ENCODE results near the gene TMIGD1. TPM values are rescaled to one million over a fixed set of nuclear protein-coding genes. Genes with fewer than 3 reads are reported as not detected.

The TMIGD1 gene
- polyA plus RNA-seq, 1 of the 3 experiments (the other 2 are of a cell fraction) = not detected

GRCh38 chr17:30380643-30381339 is 46.9 kb upstream of the TMIGD1 start:
- Histone ChIP-seq H3K9me3 (no peaks in the 10 kb centered on the region), H3K9me2 (no peaks in the 10 kb centered on the region), H3K27me3 (ENCODE audit: insufficient read depth) (no peaks in the 10 kb centered on the region), H4K20me1 (ENCODE audit: insufficient read depth) (peaks cover 23% of the 10 kb centered on the region; the same call in 1 of the 2 replicates), H3F3A (replicated peaks; ENCODE audit: insufficient read depth) (no peaks in the 10 kb centered on the region), H3K4me1 (ENCODE audit: control insufficient read depth in 1 of 2, insufficient read depth in 2 of 2, low read depth in 1 of 2, low read length in 1 of 2) (peaks cover 5 to 21% of the 10 kb centered on the region in 2 experiments; a peak in 3 of 4 replicates), H3K9ac (peak overlapping the region; percentile 80; the same call in 1 of the 2 replicates), H2AFZ (ENCODE audit: low read depth) (no peak overlapping the region), H3K79me2 (ENCODE audit: insufficient read depth) (peaks cover 59% of the 10 kb centered on the region), H3K36me3 (replicated peaks in 1 of 2; ENCODE audit: control insufficient read depth in 1 of 2, insufficient read depth in 2 of 2, low read length in 1 of 2) (peaks cover 8 to 9% of the 10 kb centered on the region in 2 experiments), H3K27ac (ENCODE audit: low read depth in 2 of 2, low read length in 1 of 2) (no peak overlapping the region), H3K4me2 (peak overlapping the region; percentile 92), H3K4me3 (ENCODE audit: low read depth in 2 of 2, low read length in 1 of 2) (peak overlapping the region; percentile 70 to 95)
- 78% methylated on average over 7 of the region's 7 CpGs for WGBS (ENCODE audit: low lambda C conversion rate)
- POLR2A ChIA-PET = interaction anchor here (0.6 to 1.4 kb wide), 2 partner anchors 14 to 952 kb away, joined by 4 to 6 read pairs; no protein-coding TSS in a partner anchor
- no peak for TF ChIP-seq TCF12 (IDR thresholded peaks at IDR 0.05)
- TF ChIP-seq FOXJ3 (CRISPR knock-in tag; IDR thresholded peaks at IDR 0.05) = no peak
- CTCF ChIA-PET = interaction anchor here (0.7 to 1.6 kb wide), 5 partner anchors 9 to 41 kb away, joined by 3 to 8 read pairs (median 3); no protein-coding TSS in a partner anchor
- DNase-seq = no peak

GRCh38 chr17:30379903-30380381 is 46.1 kb upstream of the TMIGD1 start:
- ChIA-PET CTCF (interaction anchor here (0.7 to 1.6 kb wide), 6 partner anchors 10 to 255 kb away, joined by 3 to 5 read pairs (median 3); no protein-coding TSS in a partner anchor), POLR2A (interaction anchor here (0.5 to 1.4 kb wide), 2 partner anchors 15 to 25 kb away, joined by 4 read pairs; no protein-coding TSS in a partner anchor)
- 16% methylated on average over 5 of the region's 5 CpGs for WGBS (ENCODE audit: low lambda C conversion rate)
- TF ChIP-seq ELF1 (IDR thresholded peaks at IDR 0.05) (no peak), FOXM1 (IDR thresholded peaks at IDR 0.05; ENCODE audit: low read depth) (no peak), RAD21 (IDR thresholded peaks at IDR 0.05; ENCODE audit: low read length) (no peak), JUND (IDR thresholded peaks at IDR 0.05) (no peak), TEAD4 (IDR thresholded peaks at IDR 0.05; ENCODE audit: borderline replicate concordance, insufficient read depth) (no peak), USF1 (IDR thresholded peaks at IDR 0.05; ENCODE audit: borderline replicate concordance, low read depth) (no peak), REST (IDR thresholded peaks at IDR 0.05; ENCODE audit: low read depth, low read length) (no peak), MAX (IDR thresholded peaks at IDR 0.05; ENCODE audit: low read depth) (no peak), MXI1 (IDR thresholded peaks at IDR 0.05; ENCODE audit: low read depth, low read length) (no peak), EZH2phosphoT487 (IDR thresholded peaks at IDR 0.05; ENCODE audit: borderline replicate concordance, low read depth) (no peak), EP300 (IDR thresholded peaks at IDR 0.05; ENCODE audit: borderline replicate concordance in 1 of 2, low read depth in 1 of 2, low read length in 1 of 2) (no peak), RFX5 (IDR thresholded peaks at IDR 0.05; ENCODE audit: low read length) (no peak), TAF1 (IDR thresholded peaks at IDR 0.05; ENCODE audit: borderline replicate concordance, low read depth, low read length) (no peak), ZBTB33 (IDR thresholded peaks at IDR 0.05; ENCODE audit: borderline replicate concordance, low read depth) (no peak), SIN3A (IDR thresholded peaks at IDR 0.05; ENCODE audit: borderline replicate concordance, low read depth, low read length) (no peak), RXRA (IDR thresholded peaks at IDR 0.05; ENCODE audit: borderline replicate concordance, low read depth) (no peak), FOXJ3 (CRISPR knock-in tag; IDR thresholded peaks at IDR 0.05) (no peak), CHD2 (IDR thresholded peaks at IDR 0.05; ENCODE audit: low read length, partially characterized antibody) (no peak), TCF12 (IDR thresholded peaks at IDR 0.05) (no peak)
- Histone ChIP-seq H3K9me2 (no peaks in the 10 kb centered on the region), H3K9me3 (no peaks in the 10 kb centered on the region), H3K4me1 (ENCODE audit: control insufficient read depth in 1 of 2, insufficient read depth in 2 of 2, low read depth in 1 of 2, low read length in 1 of 2) (peaks cover 5 to 21% of the 10 kb centered on the region in 2 experiments; a peak in 3 of 4 replicates), H3K36me3 (replicated peaks in 1 of 2; ENCODE audit: control insufficient read depth in 1 of 2, insufficient read depth in 2 of 2, low read length in 1 of 2) (peaks cover 1 to 2% of the 10 kb centered on the region in 2 experiments), H4K20me1 (ENCODE audit: insufficient read depth) (peaks cover 23% of the 10 kb centered on the region; the same call in 1 of the 2 replicates), H2AFZ (ENCODE audit: low read depth) (0 out of 2 replicates have a peak overlapping the region, but pooled peaks have one; percentile 5), H3F3A (replicated peaks; ENCODE audit: insufficient read depth) (no peaks in the 10 kb centered on the region), H3K27me3 (ENCODE audit: insufficient read depth) (no peaks in the 10 kb centered on the region), H3K4me2 (peak overlapping the region; percentile 92), H3K27ac (ENCODE audit: low read depth in 2 of 2, low read length in 1 of 2) (no peak overlapping the region), H3K9ac (peak overlapping the region; percentile 80), H3K4me3 (ENCODE audit: low read depth in 2 of 2, low read length in 1 of 2) (peak overlapping the region; percentile 70 to 95), H3K79me2 (ENCODE audit: insufficient read depth) (peaks cover 58% of the 10 kb centered on the region)
- DNase-seq = no peak
